GM19397 (cell line): Measurements from ENCODE around the gene DLK2.
A peak's percentile ranks its signal among the peaks of the same experiment; 100 is the strongest.
"Not testable (repeated sequence)": the region's sequence is repeated elsewhere in the genome, so short reads cannot be mapped to it uniquely, and the experiment has no call there.

ENCODE experiments used
- ATAC-seq: cut with Tn5 transposase; IDR thresholded peaks from one replicate; pipeline ENCODE4 v1.9.1; 2021; ENCODE audit warnings: mild to moderate bottlenecking, moderate library complexity; ENCODE audit not compliant: unreplicated experiment

Gene DLK2

GRCh38 chr6:43488667-43489276 is 33.4 kb upstream of the DLK2 start:
- ATAC-seq = no peak

- no peak for ATAC-seq
These were observed 26.4 kb upstream of the DLK2 start for GRCh38 chr6:43481591-43482236.

GRCh38 chr6:43481075-43481474 is 25.7 kb upstream of the DLK2 start:
- ATAC-seq = no peak

- ATAC-seq = no peak
These were observed 22.6 kb upstream of the DLK2 start for GRCh38 chr6:43478008-43478372.

- ATAC-seq = peak; percentile 97
These were observed 22.1 kb upstream of the DLK2 start, which contains the start of gene TJAP1 for GRCh38 chr6:43477235-43478007. Gene TJAP1 (plus strand): TSS chr6:43477570. CDS start chr6:43499002, 21,432 bp downstream.

- ATAC-seq = no peak
These were observed 21.4 kb upstream of the DLK2 start for GRCh38 chr6:43476746-43477145.

- ATAC-seq = no peak
These were observed 20.2 kb upstream of the DLK2 start for GRCh38 chr6:43475516-43475915.

- ATAC-seq = no peak
These were observed 17.2 kb upstream of the DLK2 start for GRCh38 chr6:43472515-43472914.

GRCh38 chr6:43471399-43471798 is 16.1 kb upstream of the DLK2 start:
- no peak for ATAC-seq

GRCh38 chr6:43469947-43470346 is 14.6 kb upstream of the DLK2 start:
- no peak for ATAC-seq

GRCh38 chr6:43468748-43469681 is 13.7 kb upstream of the DLK2 start:
- ATAC-seq = no peak

- no peak for ATAC-seq
These were observed 12.9 kb upstream of the DLK2 start for GRCh38 chr6:43468240-43468639.

GRCh38 chr6:43467752-43468151 is 12.4 kb upstream of the DLK2 start:
- ATAC-seq = no peak

GRCh38 chr6:43467265-43467664 is 11.9 kb upstream of the DLK2 start:
- ATAC-seq = not testable (repeated sequence)

GRCh38 chr6:43465948-43466347 is 10.6 kb upstream of the DLK2 start:
- no peak for ATAC-seq

GRCh38 chr6:43464337-43464736 is 9.0 kb upstream of the DLK2 start:
- no peak for ATAC-seq

GRCh38 chr6:43461936-43462335 is 6.6 kb upstream of the DLK2 start:
- no peak for ATAC-seq

GRCh38 chr6:43460032-43460431 is 4.7 kb upstream of the DLK2 start:
- ATAC-seq = no peak

GRCh38 chr6:43459535-43459934 is 4.2 kb upstream of the DLK2 start:
- no peak for ATAC-seq

GRCh38 chr6:43458154-43458553 is 2.8 kb upstream of the DLK2 start:
- ATAC-seq = not testable (repeated sequence)

- no peak for ATAC-seq
These were observed 2.3 kb upstream of the DLK2 start for GRCh38 chr6:43457643-43458042.
